Amygdala (tissue), 56 donors: Measurements from ENCODE around the gene MEIOC.
"Not testable (repeated sequence)": the region's sequence is repeated elsewhere in the genome, so short reads cannot be mapped to it uniquely, and the experiment has no call there.

Source experiments
- DNase-seq, 56 donors: peaks; one replicate each; lab custom pipeline; 2025; lab: John Stamatoyannopoulos, UW

MEIOC gene

GRCh38 chr17:44646280-44646679 is 10.0 kb upstream of the MEIOC start:
- no peak for DNase-seq

DNA sequence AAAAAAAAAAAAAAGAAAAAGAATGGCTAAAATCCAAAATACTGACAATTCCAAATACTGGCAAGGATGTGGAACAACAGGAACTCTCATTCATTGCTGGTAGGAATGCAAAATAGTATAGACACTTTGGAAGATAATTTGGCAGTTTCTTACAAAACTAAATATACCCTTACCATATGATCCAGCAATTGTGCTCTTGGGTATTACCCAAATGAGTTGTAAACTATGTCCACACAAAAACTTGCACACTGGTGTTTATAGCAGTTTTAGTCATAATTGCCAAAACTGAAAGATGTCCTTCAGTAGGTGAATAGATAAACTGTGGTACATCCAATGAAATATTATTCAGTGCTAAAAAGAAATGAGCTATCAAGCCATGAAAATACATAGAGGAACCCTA is 8.5 kb upstream of the MEIOC start:
- no peak for DNase-seq

GRCh38 chr17:44648963-44649362 is 7.3 kb upstream of the MEIOC start:
- no peak for DNase-seq

GRCh38 chr17:44651228-44651627 is 5.0 kb upstream of the MEIOC start:
- no peak for DNase-seq

GRCh38 chr17:44652727-44653126 is 3.5 kb upstream of the MEIOC start:
- no peak for DNase-seq

DNA sequence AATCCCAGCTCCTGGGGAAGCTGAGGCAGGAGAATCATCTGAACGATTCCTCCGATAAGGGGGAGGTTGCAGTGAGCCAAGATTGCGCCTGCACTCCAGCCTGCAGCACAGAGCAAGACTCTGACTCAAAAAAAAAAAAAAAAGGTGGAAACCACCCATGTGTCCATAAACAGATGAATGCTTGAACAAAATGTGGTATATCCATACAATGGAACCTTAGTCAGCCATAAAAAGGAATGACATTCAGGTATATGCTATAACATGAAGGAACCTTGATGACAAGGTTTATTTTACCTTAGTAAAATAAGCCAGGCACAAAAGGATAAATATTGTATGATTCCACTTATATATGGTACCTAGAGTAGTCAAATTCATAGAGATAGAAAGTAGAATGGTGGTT is 2.9 kb upstream of the MEIOC start:
- DNase-seq: no peak

DNA sequence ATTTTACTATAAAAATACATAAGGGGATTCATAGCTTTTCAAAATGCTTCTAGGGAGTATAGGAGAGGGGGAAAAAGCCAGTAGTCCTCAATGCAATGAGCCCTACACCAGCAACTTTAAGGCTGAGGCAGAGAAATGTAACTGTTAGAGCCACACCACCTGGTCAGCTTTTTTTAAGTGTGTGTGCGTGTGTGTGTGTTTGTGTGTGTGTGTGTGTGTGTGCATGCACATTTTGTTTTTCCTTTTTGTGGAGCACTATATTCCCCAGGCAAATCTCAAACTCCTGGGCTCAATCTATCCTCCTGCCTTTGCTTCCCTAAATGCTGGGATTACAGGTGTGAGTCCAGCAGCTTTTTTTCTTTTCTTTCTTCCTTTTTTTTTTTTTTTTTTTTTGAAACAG is 2.3 kb upstream of the MEIOC start:
- DNase-seq: no peak

DNA sequence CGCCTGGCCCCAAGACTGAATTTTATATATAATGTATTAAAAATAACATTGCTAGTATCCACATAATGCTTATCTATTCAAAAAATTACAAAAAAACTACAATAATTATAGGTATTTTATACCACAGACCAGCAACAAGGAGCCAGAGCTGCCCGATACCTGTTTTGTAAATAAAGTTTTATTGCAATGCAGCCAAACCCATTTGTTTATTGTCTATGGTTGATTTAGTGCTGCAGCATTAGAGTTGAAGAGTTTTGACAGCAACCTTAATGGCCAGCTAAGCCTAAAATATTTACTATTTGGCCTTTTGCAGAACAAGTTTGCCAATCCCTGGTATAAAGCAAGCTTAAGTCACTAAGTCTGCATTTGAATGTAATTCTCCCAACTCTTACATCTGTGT is 5.6 kb downstream of the MEIOC start:
- no peak for DNase-seq

DNA sequence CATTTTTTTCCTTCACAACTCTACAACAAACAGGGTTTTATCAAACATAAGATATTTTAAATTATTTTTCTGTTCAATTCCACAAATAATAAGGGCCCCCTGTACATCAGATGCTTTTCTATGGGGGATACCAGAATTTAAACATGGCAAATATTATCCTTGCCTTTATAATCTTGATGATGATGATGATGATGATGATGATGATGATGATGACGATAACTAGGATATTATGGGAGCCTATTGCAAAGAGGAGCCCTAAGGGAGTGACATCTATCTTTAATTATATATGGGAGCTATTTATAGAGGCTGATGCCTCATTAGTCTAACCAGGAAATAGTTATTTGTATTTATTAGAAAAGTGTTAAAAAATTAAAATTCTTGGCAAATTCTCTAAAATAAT is 6.8 kb downstream of the MEIOC start:
- no peak for DNase-seq

DNA sequence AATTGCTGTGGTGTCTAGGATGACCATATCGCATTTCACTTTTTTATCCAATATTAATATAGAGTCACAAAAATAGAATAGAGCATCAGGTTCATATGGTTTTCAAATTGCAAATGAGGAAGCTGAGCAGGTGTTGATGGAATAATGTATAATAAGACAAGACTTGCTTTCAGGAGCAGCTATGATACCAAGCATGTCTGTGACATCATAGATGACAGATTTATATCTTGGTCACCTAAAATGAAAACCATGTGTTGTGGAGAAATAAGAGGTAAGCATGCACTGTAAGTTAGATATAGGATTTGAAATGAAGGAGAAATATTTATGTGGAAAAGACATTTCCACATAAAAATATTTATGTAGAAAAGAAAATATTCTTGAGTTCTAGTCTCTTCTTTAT is 8.6 kb downstream of the MEIOC start:
- no peak for DNase-seq

- no peak for DNase-seq
Measured at GRCh38 chr17:44666006-44666405, 9.7 kb downstream of the MEIOC start.

DNA sequence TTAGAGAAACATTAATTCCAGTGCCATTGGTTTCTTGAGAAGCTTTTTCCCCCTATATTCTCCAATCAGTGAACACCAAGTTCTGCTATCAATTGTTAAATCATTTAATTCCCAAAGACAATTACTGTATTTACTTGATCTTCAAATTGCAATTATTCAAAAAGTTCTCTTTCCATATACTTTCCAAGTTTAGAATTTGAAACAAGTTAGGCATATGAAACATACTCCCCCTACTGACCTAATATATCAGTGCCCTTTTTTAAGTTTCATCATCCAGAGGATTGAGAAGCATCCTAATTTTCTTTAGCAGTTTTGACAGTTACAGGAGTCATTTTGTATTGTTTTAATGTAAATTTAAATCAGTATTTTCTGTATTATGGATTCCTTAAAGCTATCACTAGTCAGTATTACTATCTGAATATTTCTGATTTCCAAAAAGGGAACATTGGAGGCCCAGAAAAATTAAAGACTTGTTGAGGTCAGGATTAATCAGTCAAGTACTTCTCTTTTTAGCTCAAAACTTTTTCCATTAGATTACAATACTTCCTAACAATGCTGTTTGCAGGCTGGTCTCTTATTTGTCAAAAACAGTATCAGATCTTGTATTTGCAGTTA is 16.3 kb downstream of the MEIOC start:
- DNase-seq: no peak

DNA sequence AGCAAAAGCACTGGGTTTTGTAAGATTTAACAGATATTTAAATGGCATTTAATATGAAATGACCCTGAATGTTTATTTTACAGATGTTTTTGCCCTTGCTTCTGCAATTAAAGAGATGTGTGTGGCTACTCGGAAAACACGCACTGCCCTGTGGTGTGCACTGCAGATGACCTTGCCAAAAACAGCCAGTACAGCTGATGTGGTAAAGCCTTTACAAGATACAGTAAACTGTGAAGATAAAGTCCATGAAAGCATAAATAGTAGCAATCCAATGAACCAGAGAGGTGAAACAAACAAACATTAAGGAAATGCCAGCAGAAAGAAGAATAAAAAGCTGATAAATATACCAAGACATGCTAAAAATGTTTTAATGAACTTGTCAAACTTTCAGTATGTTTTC is 17.6 kb downstream of the MEIOC start:
- no peak for DNase-seq

GRCh38 chr17:44677136-44677535 is 20.9 kb downstream of the MEIOC start:
- no peak for DNase-seq

DNA sequence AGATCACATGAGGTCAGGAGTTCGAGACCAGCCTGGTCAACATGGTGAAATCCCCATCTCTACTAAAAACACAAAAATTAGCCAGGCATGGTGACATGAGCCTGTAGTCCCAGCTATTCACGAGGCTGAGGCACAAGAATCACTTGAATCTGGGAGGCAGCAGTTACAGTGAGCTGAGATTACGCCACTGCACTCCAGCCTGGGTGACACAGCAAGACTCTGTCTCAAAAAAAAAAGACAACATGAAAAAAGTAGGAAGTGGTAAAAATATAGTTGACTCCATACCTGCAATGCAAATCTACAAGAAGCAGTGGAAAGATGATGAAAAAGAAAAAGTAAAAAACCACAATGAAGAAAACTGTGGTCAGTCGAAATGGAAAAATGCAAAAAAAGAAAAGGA is 27.0 kb downstream of the MEIOC start:
- DNase-seq: not testable (repeated sequence)

DNA sequence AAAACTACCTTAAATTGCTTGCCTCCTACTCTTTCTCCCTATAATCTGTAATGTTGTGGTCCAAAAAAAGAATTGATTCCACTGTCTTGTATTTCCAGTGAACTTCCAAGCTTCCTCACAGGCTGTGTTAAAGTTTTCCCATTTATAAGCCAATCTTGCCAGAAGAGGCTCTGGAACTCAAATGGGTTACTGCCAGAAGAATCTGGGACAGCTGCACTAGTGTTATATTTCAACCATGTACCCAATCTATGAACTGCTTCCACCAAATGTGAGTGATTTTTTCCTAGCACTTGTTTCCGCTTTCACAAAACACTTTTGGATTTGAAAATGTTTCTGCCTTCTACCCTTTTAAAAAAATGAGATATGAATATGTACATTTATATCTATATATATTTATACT is 31.5 kb downstream of the MEIOC start:
- DNase-seq: no peak

DNA sequence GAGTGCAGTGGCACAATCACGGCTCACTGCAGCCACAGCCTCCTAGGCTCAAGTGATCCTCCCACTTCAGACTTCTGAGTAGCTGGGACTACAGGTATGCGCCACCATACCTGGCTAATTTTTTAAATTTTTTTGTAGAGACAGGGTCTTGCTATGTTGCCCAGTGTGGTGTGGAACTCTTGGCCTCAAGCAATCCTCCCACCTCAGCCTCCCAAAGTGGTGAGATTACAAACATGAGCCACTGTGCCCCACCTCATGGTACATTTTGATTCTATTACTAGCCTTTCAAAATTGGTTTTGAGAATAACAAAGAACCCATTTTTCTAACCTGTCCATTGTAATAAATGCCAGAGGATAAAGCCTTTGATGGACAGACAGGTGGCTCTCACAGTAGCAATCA is 31.9 kb downstream of the MEIOC start:
- DNase-seq: no peak

DNA sequence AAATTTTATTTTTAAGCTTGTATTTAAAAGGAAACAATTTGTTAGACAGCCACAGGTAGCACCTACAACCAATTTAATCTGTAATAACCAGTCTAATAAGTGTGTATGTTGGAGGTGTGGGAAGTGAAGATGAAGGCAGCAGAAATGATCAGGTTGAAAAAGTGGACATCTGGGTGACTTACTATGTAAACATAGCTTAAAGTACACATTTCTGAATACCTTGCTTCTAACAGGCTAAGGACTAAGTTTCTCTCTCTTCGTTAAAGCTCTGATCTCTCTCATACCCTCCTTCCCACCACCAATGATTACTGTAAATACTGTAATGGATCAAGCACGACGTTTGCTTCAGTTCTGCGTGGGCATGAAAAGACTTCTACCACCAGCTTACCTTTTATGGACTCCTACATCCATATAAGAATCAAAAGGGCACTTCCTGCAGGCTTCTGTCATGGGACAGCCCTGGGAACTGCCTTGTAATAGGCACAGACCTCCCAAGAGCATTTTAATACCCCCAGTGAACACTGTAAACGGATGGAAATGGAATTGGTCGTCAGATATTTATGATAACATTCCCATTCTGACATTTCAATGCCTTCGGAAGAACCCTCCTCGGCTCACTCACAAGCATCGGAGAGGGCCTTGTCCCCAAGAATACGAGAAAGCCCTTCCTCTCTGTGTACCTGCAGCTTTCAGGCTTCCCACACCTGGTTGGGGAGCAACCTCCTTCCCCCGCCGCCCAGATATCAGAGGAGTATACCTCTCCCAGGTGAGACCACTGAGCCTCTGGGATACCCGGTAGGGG is 32.6 kb downstream of the MEIOC start:
- peak in 2 of 56 donors; percentile 22 to 35 for DNase-seq

- DNase-seq: peak; percentile 34 to 90 (median 76)
Measured at GRCh38 chr17:44689477-44690217, 33.4 kb downstream of the MEIOC start, which contains the start of gene CCDC43. TSS of gene CCDC43 (minus strand) at chr17:44689776. CDS start at chr17:44689753, 23 bp downstream.

DNA sequence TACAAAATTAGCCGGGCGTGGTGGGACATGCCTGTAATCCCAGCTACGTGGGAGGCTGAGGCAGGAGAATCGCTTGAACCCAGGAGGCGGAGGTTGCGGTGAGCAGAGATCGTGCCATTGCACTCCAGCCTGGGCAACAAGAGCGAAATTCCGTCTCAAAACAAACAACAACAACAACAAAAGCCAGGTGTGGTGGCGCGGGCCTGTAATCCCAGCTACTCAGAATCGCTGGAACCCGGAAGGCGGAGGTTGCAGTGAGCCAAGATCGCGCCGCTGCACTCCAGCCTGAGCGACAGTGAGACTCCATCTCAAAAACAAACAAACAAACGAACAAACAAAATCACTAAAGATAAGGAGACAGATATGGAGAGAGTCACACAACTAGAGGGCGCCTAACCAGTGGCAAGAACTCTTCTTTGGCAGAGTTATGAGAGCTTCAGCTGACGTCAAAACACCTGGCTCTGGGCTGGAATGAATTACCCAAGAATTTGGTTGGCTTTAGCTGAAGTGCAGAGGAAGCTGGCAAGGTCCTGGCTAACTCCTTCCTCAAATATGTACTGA is 34.6 kb downstream of the MEIOC start:
- not testable (repeated sequence) for DNase-seq

GRCh38 chr17:44693609-44694008 is 37.3 kb downstream of the MEIOC start:
- DNase-seq: no peak
